ENCODE data around the gene KATNBL1. TPM values are rescaled to one million over a fixed set of nuclear protein-coding genes. Genes with fewer than 3 reads are reported as not detected.
A peak's percentile ranks its signal among the peaks of the same experiment; 100 is the strongest.

The KATNBL1 gene
- 109 TPM for total RNA-seq

- peak; percentile 97 for DNase-seq (ENCODE audit: low spot score in 2 of 2)
- no peak for FAIRE-seq
These were observed at the start of gene KATNBL1 for GRCh38 chr15:34209421-34210282. KATNBL1 (minus strand) TSS chr15:34210096; CDS start chr15:34163676, 46,420 bp downstream.

GRCh38 chr15:34259566-34259965 is 49.7 kb upstream of the KATNBL1 start:
- FAIRE-seq (no peak), DNase-seq (ENCODE audit: low spot score in 2 of 2) (no peak)

GRCh38 chr15:34258151-34258550 is 48.3 kb upstream of the KATNBL1 start:
- no peak for FAIRE-seq
- no peak for DNase-seq (ENCODE audit: low spot score in 2 of 2)

GRCh38 chr15:34252545-34252944 is 42.6 kb upstream of the KATNBL1 start:
- DNase-seq (ENCODE audit: low spot score in 2 of 2) (no peak), FAIRE-seq (no peak)

- FAIRE-seq (no peak), DNase-seq (ENCODE audit: low spot score in 2 of 2) (no peak)
These were observed 38.3 kb upstream of the KATNBL1 start for GRCh38 chr15:34248190-34248589.

- FAIRE-seq (no peak), DNase-seq (ENCODE audit: low spot score in 2 of 2) (no peak)
These were observed 36.5 kb upstream of the KATNBL1 start for GRCh38 chr15:34246276-34246976.

- no peak for DNase-seq (ENCODE audit: low spot score in 2 of 2)
- FAIRE-seq, result no peak
These were observed 33.3 kb upstream of the KATNBL1 start for GRCh38 chr15:34243226-34243625.

GRCh38 chr15:34242331-34242710 is 32.4 kb upstream of the KATNBL1 start:
- no peak for DNase-seq (ENCODE audit: low spot score in 2 of 2)
- no peak for FAIRE-seq

- DNase-seq (ENCODE audit: low spot score in 2 of 2) (peak; percentile 10 to 38), FAIRE-seq (peak; percentile 45)
These were observed 31.8 kb upstream of the KATNBL1 start for GRCh38 chr15:34241376-34242330.

GRCh38 chr15:34240537-34240936 is 30.6 kb upstream of the KATNBL1 start:
- FAIRE-seq (no peak), DNase-seq (ENCODE audit: low spot score in 2 of 2) (no peak)

GRCh38 chr15:34239151-34239808 is 29.4 kb upstream of the KATNBL1 start:
- DNase-seq (ENCODE audit: low spot score in 2 of 2) (no peak), FAIRE-seq (no peak)

GRCh38 chr15:34233614-34234013 is 23.7 kb upstream of the KATNBL1 start:
- no peak for FAIRE-seq
- no peak for DNase-seq (ENCODE audit: low spot score in 2 of 2)

GRCh38 chr15:34223904-34224596 is 14.2 kb upstream of the KATNBL1 start:
- FAIRE-seq, result no peak

GRCh38 chr15:34217587-34218225 is 7.8 kb upstream of the KATNBL1 start:
- FAIRE-seq, result no peak
- no peak for DNase-seq (ENCODE audit: low spot score in 2 of 2)

More at GRCh38 chr15:34223904-34224596, 14.2 kb upstream of the KATNBL1 start:
- no peak for DNase-seq (ENCODE audit: low spot score in 2 of 2)

GRCh38 chr15:34216527-34217270 is 6.8 kb upstream of the KATNBL1 start:
- DNase-seq (ENCODE audit: low spot score in 2 of 2) (no peak), FAIRE-seq (no peak)

- DNase-seq (ENCODE audit: low spot score in 2 of 2), result no peak
- no peak for FAIRE-seq
These were observed 4.2 kb upstream of the KATNBL1 start for GRCh38 chr15:34214135-34214534.

- DNase-seq (ENCODE audit: low spot score in 2 of 2) (no peak), FAIRE-seq (no peak)
These were observed 3.8 kb upstream of the KATNBL1 start for GRCh38 chr15:34213690-34214089.

- FAIRE-seq (no peak), DNase-seq (ENCODE audit: low spot score in 2 of 2) (no peak)
These were observed 3.9 kb downstream of the KATNBL1 start for GRCh38 chr15:34206011-34206410.
